Measurements from ENCODE around the gene SPAG6.

The SPAG6 gene

GRCh38 chr10:22458272-22459038, 113.2 kb downstream of the SPAG6 start:
- H3K27ac ChIP-seq (ENCODE audit: low read length), result no peak overlapping the region
- no peak overlapping the region for H3K4me3 ChIP-seq (ENCODE audit: low read length)
- no peak overlapping the region for H3K9ac ChIP-seq (ENCODE audit: low read depth, low read length)
- no peaks in the 10 kb centered on the region for H3K36me3 ChIP-seq (ENCODE audit: insufficient read depth, low read depth, low read length)
- H3K9me3 ChIP-seq (ENCODE audit: insufficient read depth, low read depth, low read length), result no peaks in the 10 kb centered on the region
- H3K4me1 ChIP-seq (ENCODE audit: insufficient read depth, low read length), result no peaks in the 10 kb centered on the region
- no peaks in the 10 kb centered on the region for H3K27me3 ChIP-seq (ENCODE audit: insufficient read depth, low read length)

GRCh38 chr10:22459496-22459895, 114.2 kb downstream of the SPAG6 start:
- no peaks in the 10 kb centered on the region for H3K9me3 ChIP-seq (ENCODE audit: insufficient read depth, low read depth, low read length)
- no peaks in the 10 kb centered on the region for H3K4me1 ChIP-seq (ENCODE audit: insufficient read depth, low read length)
- H3K27ac ChIP-seq (ENCODE audit: low read length), result no peak overlapping the region
- H3K36me3 ChIP-seq (ENCODE audit: insufficient read depth, low read depth, low read length), result no peaks in the 10 kb centered on the region
- H3K9ac ChIP-seq (ENCODE audit: low read depth, low read length), result no peak overlapping the region
- no peak overlapping the region for H3K4me3 ChIP-seq (ENCODE audit: low read length)
- no peaks in the 10 kb centered on the region for H3K27me3 ChIP-seq (ENCODE audit: insufficient read depth, low read length)

DNA sequence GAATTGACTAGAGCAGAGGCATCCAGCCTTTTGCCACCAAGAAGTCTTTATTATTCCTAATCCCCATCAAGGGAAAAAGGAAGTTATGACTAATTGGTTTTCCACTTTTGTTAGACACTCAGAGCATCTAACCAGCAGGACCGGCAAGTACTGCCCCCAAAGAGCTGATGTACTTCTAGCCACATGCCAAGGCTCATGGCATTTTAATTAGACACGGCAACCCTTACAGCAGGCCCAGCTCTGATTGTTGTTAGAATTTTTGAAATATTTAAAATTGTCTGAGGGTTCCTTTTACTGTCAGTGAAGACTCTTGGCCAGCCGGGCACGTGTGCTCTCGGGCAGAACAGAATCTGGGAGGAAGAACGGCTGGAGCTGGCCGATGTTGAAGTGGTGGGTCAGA, 114.8 kb downstream of the SPAG6 start:
- Histone ChIP-seq H3K4me3 (ENCODE audit: low read length) (no peak overlapping the region), H3K9me3 (ENCODE audit: insufficient read depth, low read depth, low read length) (no peaks in the 10 kb centered on the region), H3K9ac (ENCODE audit: low read depth, low read length) (no peak overlapping the region), H3K27ac (ENCODE audit: low read length) (no peak overlapping the region), H3K27me3 (ENCODE audit: insufficient read depth, low read length) (no peaks in the 10 kb centered on the region), H3K36me3 (ENCODE audit: insufficient read depth, low read depth, low read length) (no peaks in the 10 kb centered on the region), H3K4me1 (ENCODE audit: insufficient read depth, low read length) (no peaks in the 10 kb centered on the region)

GRCh38 chr10:22460531-22461403, 115.5 kb downstream of the SPAG6 start:
- no peaks in the 10 kb centered on the region for H3K4me1 ChIP-seq (ENCODE audit: insufficient read depth, low read length)
- H3K9ac ChIP-seq (ENCODE audit: low read depth, low read length), result no peak overlapping the region
- H3K27me3 ChIP-seq (ENCODE audit: insufficient read depth, low read length), result no peaks in the 10 kb centered on the region
- no peak overlapping the region for H3K4me3 ChIP-seq (ENCODE audit: low read length)
- H3K9me3 ChIP-seq (ENCODE audit: insufficient read depth, low read depth, low read length), result no peaks in the 10 kb centered on the region
- no peak overlapping the region for H3K27ac ChIP-seq (ENCODE audit: low read length)
- no peaks in the 10 kb centered on the region for H3K36me3 ChIP-seq (ENCODE audit: insufficient read depth, low read depth, low read length)

DNA sequence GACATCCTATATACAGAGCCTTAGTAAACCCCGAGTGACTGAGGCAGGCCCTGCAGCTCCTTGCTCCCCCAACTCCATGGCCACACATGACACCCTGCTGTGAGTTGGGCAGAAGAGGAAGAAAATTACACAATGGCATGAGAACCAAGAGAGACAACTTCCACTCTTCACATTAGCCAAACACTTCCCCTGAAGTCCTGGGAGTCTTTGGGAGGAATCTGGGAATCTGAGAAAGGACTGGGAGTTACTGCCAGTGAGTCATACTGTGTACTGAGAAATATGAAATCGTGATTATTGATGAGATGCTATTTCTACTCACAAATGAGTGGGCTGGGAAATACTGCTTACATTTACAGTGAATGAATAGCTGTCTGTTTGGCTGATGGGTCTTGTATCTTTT, 116.6 kb downstream of the SPAG6 start:
- no peak overlapping the region for H3K27ac ChIP-seq (ENCODE audit: low read length)
- H3K9me3 ChIP-seq (ENCODE audit: insufficient read depth, low read depth, low read length), result no peaks in the 10 kb centered on the region
- no peaks in the 10 kb centered on the region for H3K27me3 ChIP-seq (ENCODE audit: insufficient read depth, low read length)
- H3K4me3 ChIP-seq (ENCODE audit: low read length), result no peak overlapping the region
- no peak overlapping the region for H3K9ac ChIP-seq (ENCODE audit: low read depth, low read length)
- no peaks in the 10 kb centered on the region for H3K36me3 ChIP-seq (ENCODE audit: insufficient read depth, low read depth, low read length)
- H3K4me1 ChIP-seq (ENCODE audit: insufficient read depth, low read length), result no peaks in the 10 kb centered on the region

DNA sequence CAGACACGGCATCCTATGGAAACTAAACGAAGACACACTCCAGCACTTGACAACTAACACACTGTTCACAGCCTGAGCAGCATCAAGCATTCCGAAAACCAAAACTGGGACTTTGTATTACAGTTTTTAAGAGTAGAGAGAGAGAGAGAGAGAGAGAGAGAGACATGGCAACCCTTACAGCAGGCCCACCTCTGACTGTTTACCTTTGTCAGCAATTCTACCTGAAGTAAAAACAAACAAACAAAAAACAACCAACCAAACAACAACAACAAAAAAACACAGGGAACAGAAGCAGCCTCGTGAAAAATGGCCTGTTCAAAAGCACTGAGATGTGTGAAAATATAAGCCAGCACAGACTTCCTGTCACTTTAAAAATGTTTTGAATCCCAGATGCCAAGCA, 118.0 kb downstream of the SPAG6 start:
- H3K4me1 ChIP-seq (ENCODE audit: insufficient read depth, low read length), result no peaks in the 10 kb centered on the region
- no peaks in the 10 kb centered on the region for H3K9me3 ChIP-seq (ENCODE audit: insufficient read depth, low read depth, low read length)
- H3K36me3 ChIP-seq (ENCODE audit: insufficient read depth, low read depth, low read length), result no peaks in the 10 kb centered on the region
- H3K4me3 ChIP-seq (ENCODE audit: low read length), result no peak overlapping the region
- H3K27ac ChIP-seq (ENCODE audit: low read length), result no peak overlapping the region
- no peaks in the 10 kb centered on the region for H3K27me3 ChIP-seq (ENCODE audit: insufficient read depth, low read length)
- no peak overlapping the region for H3K9ac ChIP-seq (ENCODE audit: low read depth, low read length)

DNA sequence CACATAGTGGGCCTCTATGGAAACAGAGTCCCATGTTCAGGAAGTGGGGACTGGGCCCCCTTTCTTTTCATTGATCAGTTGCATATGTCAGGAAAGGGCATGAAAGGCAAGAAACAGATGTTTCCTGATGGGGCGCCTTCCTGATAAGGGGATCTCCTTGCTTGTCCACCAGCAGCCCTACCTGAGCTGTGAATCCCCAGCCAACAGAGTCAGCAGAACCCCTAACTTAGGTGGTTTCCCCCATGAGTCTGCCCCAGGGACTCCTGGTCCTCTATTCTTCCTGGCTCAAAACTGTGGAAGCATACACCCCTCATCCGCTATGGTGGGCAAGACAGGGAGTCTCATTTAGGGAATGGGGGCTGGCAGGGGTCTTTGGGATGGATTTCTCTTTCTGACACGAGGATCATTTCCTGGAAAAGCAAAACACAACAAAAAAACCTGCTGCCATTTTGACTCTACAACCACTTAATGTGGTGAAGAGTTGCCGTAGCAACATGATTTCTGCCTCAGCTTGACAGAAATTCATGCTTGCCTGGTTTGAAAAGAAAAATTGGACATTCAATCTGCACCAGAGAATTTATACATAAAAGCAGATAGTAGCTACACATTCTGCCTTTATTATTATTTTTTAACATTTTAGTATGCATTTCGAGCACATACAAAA, 119.8 kb downstream of the SPAG6 start:
- Histone ChIP-seq H3K4me3 (ENCODE audit: low read length) (no peak overlapping the region), H3K27me3 (ENCODE audit: insufficient read depth, low read length) (peaks cover under 1% of the 10 kb centered on the region), H3K9ac (ENCODE audit: low read depth, low read length) (no peak overlapping the region), H3K36me3 (ENCODE audit: insufficient read depth, low read depth, low read length) (no peaks in the 10 kb centered on the region), H3K4me1 (ENCODE audit: insufficient read depth, low read length) (no peaks in the 10 kb centered on the region), H3K9me3 (ENCODE audit: insufficient read depth, low read depth, low read length) (no peaks in the 10 kb centered on the region), H3K27ac (ENCODE audit: low read length) (no peak overlapping the region)

DNA sequence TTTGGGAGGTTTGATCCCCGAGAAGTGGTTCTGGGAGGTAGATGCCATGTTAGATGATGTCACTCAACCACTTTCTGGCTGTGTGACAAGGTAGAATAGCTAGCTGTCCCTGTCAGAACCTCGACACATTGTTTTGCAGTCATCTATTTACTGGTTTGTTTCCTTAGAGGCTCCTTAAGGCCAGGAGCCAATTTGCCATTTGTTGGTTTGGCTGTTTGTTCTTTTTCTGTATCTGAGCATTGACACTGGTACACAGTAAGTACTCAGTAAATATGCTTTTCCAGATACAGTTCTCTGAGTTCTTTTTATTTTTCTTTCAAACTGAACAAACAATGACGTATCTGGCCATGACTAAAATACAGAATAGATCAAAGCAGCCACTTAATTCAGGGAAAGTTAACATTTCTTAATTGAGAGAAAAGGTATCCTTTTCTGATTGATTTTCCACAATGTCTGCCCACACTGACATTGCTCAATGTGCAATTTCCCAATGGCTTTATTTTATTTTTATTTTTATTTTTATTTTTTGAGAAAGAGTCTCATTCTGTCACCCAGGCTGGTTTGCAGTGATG, 121.6 kb downstream of the SPAG6 start:
- Histone ChIP-seq H3K36me3 (ENCODE audit: insufficient read depth, low read depth, low read length) (no peaks in the 10 kb centered on the region), H3K9ac (ENCODE audit: low read depth, low read length) (no peak overlapping the region), H3K4me1 (ENCODE audit: insufficient read depth, low read length) (no peaks in the 10 kb centered on the region), H3K9me3 (ENCODE audit: insufficient read depth, low read depth, low read length) (no peaks in the 10 kb centered on the region), H3K4me3 (ENCODE audit: low read length) (no peak overlapping the region), H3K27me3 (ENCODE audit: insufficient read depth, low read length) (peaks cover 12% of the 10 kb centered on the region), H3K27ac (ENCODE audit: low read length) (no peak overlapping the region)

All from iPS-20b (cell line).